IMR-90 (cell line): ENCODE measurements around the gene KAZN.

Experiments
- MAFK ChIP-seq: IDR thresholded peaks from 2 replicates; pipeline ENCODE4 v1.6.1; 2012; ENCODE audit warnings: low read depth, low read length, improper control_type of control experiment
- POLR2A ChIP-seq: IDR thresholded peaks from 2 replicates; pipeline ENCODE4 v1.6.1; 2012; ENCODE audit warnings: mild to moderate bottlenecking, low read depth, low read length
- RAD21 ChIP-seq: IDR thresholded peaks from 2 replicates; pipeline ENCODE4 v1.6.1; 2012; ENCODE audit warnings: low read length, improper control_type of control experiment
- RCOR1 ChIP-seq: IDR thresholded peaks from 2 replicates; pipeline ENCODE4 v1.6.1; 2012; ENCODE audit warnings: mild to moderate bottlenecking, low read length, improper control_type of control experiment; ENCODE audit not compliant: insufficient replicate concordance
- RFX5 ChIP-seq: IDR thresholded peaks from 2 replicates; pipeline ENCODE4 v1.8.0; 2012; ENCODE audit warnings: low read depth, mild to moderate bottlenecking, low read length, moderate library complexity
- TF ChIP-seq, protein P1 (sequence below): conservative IDR thresholded peaks from 2 replicates; pipeline ENCODE4 v1.5.1; 2012; ENCODE audit warnings: mild to moderate bottlenecking, low read depth, low read length, improper control_type of control experiment

- TF ChIP-seq POLR2A: no peak
- TF ChIP-seq, protein P1, sequence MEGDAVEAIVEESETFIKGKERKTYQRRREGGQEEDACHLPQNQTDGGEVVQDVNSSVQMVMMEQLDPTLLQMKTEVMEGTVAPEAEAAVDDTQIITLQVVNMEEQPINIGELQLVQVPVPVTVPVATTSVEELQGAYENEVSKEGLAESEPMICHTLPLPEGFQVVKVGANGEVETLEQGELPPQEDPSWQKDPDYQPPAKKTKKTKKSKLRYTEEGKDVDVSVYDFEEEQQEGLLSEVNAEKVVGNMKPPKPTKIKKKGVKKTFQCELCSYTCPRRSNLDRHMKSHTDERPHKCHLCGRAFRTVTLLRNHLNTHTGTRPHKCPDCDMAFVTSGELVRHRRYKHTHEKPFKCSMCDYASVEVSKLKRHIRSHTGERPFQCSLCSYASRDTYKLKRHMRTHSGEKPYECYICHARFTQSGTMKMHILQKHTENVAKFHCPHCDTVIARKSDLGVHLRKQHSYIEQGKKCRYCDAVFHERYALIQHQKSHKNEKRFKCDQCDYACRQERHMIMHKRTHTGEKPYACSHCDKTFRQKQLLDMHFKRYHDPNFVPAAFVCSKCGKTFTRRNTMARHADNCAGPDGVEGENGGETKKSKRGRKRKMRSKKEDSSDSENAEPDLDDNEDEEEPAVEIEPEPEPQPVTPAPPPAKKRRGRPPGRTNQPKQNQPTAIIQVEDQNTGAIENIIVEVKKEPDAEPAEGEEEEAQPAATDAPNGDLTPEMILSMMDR: no peak
- TF ChIP-seq RAD21: no peak
- no peak for TF ChIP-seq MAFK
- no peak for TF ChIP-seq RCOR1
- TF ChIP-seq RFX5: no peak
Measured at GRCh38 chr1:14750490-14750889, 152.0 kb downstream of the KAZN start.
